HepG2 (cell line): ENCODE results near the gene STEAP1B. TPM values are rescaled to one million over a fixed set of nuclear protein-coding genes. Genes with fewer than 3 reads are reported as not detected.

Source experiments
- JUNB ChIP-seq: sonication (generic); formaldehyde crosslinking; IDR thresholded peaks from 2 replicates; pipeline ENCODE4 v1.8.0; 2022; ENCODE audit warnings: missing genetic modification reagents, mild to moderate bottlenecking, borderline replicate concordance
- MAX ChIP-seq: IDR thresholded peaks from 2 replicates; pipeline ENCODE4 v1.6.1; 2012; ENCODE audit warnings: inconsistent platforms
- PAXIP1 ChIP-seq: sonication (generic); formaldehyde crosslinking; conservative IDR thresholded peaks from 2 replicates; pipeline ENCODE4 v1.4.0; 2020; ENCODE audit warnings: mild to moderate bottlenecking, missing genetic modification reagents, moderate library complexity
- PCBP1 ChIP-seq: fragments of 200-400 bp; formaldehyde crosslinking; IDR thresholded peaks from 2 replicates; pipeline ENCODE4 v1.6.1; 2017; ENCODE audit warnings: mild to moderate bottlenecking, low read depth, low read length, borderline replicate concordance
- PHF21A ChIP-seq: sonication (generic); formaldehyde crosslinking; IDR thresholded peaks from 2 replicates; pipeline ENCODE4 v1.5.0; 2020; ENCODE audit warnings: mild to moderate bottlenecking, missing genetic modification reagents
- RBM22 ChIP-seq: fragments of 200-400 bp; formaldehyde crosslinking; optimal IDR thresholded peaks from 2 replicates; pipeline ENCODE3; 2017; ENCODE audit warnings: mild to moderate bottlenecking, low read length, moderate library complexity
- RCOR2 ChIP-seq: IDR thresholded peaks from 2 replicates; pipeline ENCODE4 v1.6.1; 2016; ENCODE audit warnings: missing biosample characterization, missing genetic modification reagents
- RNF219 ChIP-seq: sonication (generic); formaldehyde crosslinking; IDR thresholded peaks from 2 replicates; pipeline ENCODE4 v1.5.0; 2020; ENCODE audit warnings: mild to moderate bottlenecking, missing genetic modification reagents
- SETDB1 ChIP-seq: sonication (generic); formaldehyde crosslinking; IDR thresholded peaks from 2 replicates; pipeline ENCODE4 v1.5.1; 2020; ENCODE audit warnings: missing genetic modification reagents, mild to moderate bottlenecking, borderline replicate concordance
- SNAPC4 ChIP-seq: sonication (generic); formaldehyde crosslinking; IDR thresholded peaks from 2 replicates; pipeline ENCODE4 v1.4.0; 2020; ENCODE audit warnings: mild to moderate bottlenecking, missing genetic modification reagents
- ZBTB33 ChIP-seq: sonication (generic); formaldehyde crosslinking; IDR thresholded peaks from 2 replicates; pipeline ENCODE4 v1.4.0; 2020; ENCODE audit warnings: missing genetic modification reagents
- ZFP62 ChIP-seq: sonication (generic); formaldehyde crosslinking; IDR thresholded peaks from 2 replicates; pipeline ENCODE4 v1.4.0; 2020; ENCODE audit warnings: missing genetic modification reagents
- ZNF607 ChIP-seq: sonication (generic); formaldehyde crosslinking; IDR thresholded peaks from 2 replicates; pipeline ENCODE4 v1.5.1; 2020; ENCODE audit warnings: missing genetic modification reagents, mild to moderate bottlenecking, borderline replicate concordance
- ZNF619 ChIP-seq: sonication (generic); formaldehyde crosslinking; IDR thresholded peaks from 2 replicates; pipeline ENCODE4 v1.4.0; 2020; ENCODE audit warnings: mild to moderate bottlenecking, missing genetic modification reagents
- ZNF891 ChIP-seq: sonication (generic); formaldehyde crosslinking; IDR thresholded peaks from 2 replicates; pipeline ENCODE4 v1.5.0; 2020; ENCODE audit warnings: mild to moderate bottlenecking, missing genetic modification reagents
- ZZZ3 ChIP-seq: sonication (generic); formaldehyde crosslinking; IDR thresholded peaks from 2 replicates; pipeline ENCODE4 v1.4.0; 2020; ENCODE audit warnings: missing genetic modification reagents, mild to moderate bottlenecking, borderline replicate concordance
- polyA plus RNA-seq, 8 experiments: library from polyadenylated mRNA; depleted of rRNA in 3 of 8; stranded (reverse) in 7 of 8; unstranded in 1 of 8; fragments of >200 nt; fragmentation: Illumina TruSeq in 4 of 8; extraction: Trizol in 4 of 8; gene quantifications; 2 replicates each; pipeline versions ENCODE4 v1.2.1 to v1.2.3, GENCODE V29; 2011 to 2016; ENCODE audit warnings: low read depth in 4 of 8, missing spikeins in 1 of 8, mixed read lengths in 1 of 8; ENCODE audit not compliant: insufficient read depth in 1 of 8
- total RNA-seq, 5 experiments: library from RNA; depleted of rRNA; stranded (reverse); fragments of >200 nt; fragmentation: Illumina TruSeq; extraction: Trizol; gene quantifications; 2 replicates each; pipeline ENCODE4 v1.2.3, GENCODE V29; 2016; ENCODE audit warnings: low read depth in 1 of 5

Gene STEAP1B
- total and polyA plus RNA-seq, 2 of the 13 experiments (the other 11 are each of a cell fraction or from before 2014, with no cell fraction given) = not detected

- peak; percentile 91 for TF ChIP-seq PAXIP1
- TF ChIP-seq ZNF891 (CRISPR knock-in tag) = no peak
- no peak for TF ChIP-seq ZNF619
- TF ChIP-seq RCOR2 (CRISPR knock-in tag) = peak; percentile 97
- no peak for TF ChIP-seq RNF219 (CRISPR knock-in tag)
- TF ChIP-seq RBM22 = no peak
- no peak for TF ChIP-seq PCBP1
- TF ChIP-seq MAX = peak; percentile 56
- peak; percentile 67 for TF ChIP-seq PHF21A (CRISPR knock-in tag)
- TF ChIP-seq SNAPC4 (CRISPR knock-in tag) = no peak
- TF ChIP-seq JUNB = no peak; the same call in 1 of the 2 replicates
- no peak for TF ChIP-seq SETDB1 (CRISPR knock-in tag)
- no peak for TF ChIP-seq ZZZ3
- TF ChIP-seq ZNF607 = peak; percentile 63; the same call in 1 of the 2 replicates
- peak; percentile 91; the same call in 1 of the 2 replicates for TF ChIP-seq ZBTB33 (CRISPR knock-in tag)
- TF ChIP-seq ZFP62 = no peak
Measured at GRCh38 chr7:22433710-22434460, 66.1 kb downstream of the STEAP1B start (continued).
